Stomach (tissue), 9 donors: ENCODE data around the gene ADGRE3. TPM values are rescaled to one million over a fixed set of nuclear protein-coding genes. Genes with fewer than 3 reads are reported as not detected.

Experiments used
- DNase-seq, 2 donors: peaks; one replicate each; pipeline versions ENCODE4 v3.0.0 to v3.0.0-alpha.2; 2013 to 2019
- H3K27ac ChIP-seq, 5 donors: fragments of 200-600 bp in 4 of 5; sonication (generic) in 4 of 5; one replicate each; pipeline ENCODE4 v1.5.1; 2013 to 2019; ENCODE audit warnings: mild to moderate bottlenecking in 1 of 5, moderate library complexity in 1 of 5
- H3K27me3 ChIP-seq, 3 donors: fragments of 200-600 bp; sonication (generic); one replicate each; pipeline ENCODE4 v1.5.1; 2017 to 2019; ENCODE audit warnings: mixed run types in 1 of 3
- H3K36me3 ChIP-seq, 4 donors: fragments of 200-600 bp; sonication (generic); 1 replicate in 3 of 4; 2 replicates in 1 of 4; pipeline ENCODE4 v1.5.1; 2016 to 2019
- H3K4me1 ChIP-seq, 4 donors: fragments of 200-600 bp; sonication (generic); one replicate each; pipeline ENCODE4 v1.5.1; 2016 to 2019
- H3K4me3 ChIP-seq, 4 donors: fragments of 200-600 bp; sonication (generic) in 3 of 4; one replicate each; pipeline ENCODE4 v1.5.1; 2016 to 2019; ENCODE audit warnings: mild to moderate bottlenecking in 1 of 4
- H3K9me3 ChIP-seq, 4 donors: fragments of 200-600 bp; sonication (generic); one replicate each; pipeline ENCODE4 v1.5.1; 2016 to 2019
- EP300 ChIP-seq: sonication (generic); formaldehyde crosslinking; IDR thresholded peaks from one replicate; pipeline ENCODE4 v1.6.1; 2017; ENCODE audit warnings: antibody characterized with exemption
- POLR2A ChIP-seq, 4 donors: fragments of 450-650 bp; IDR thresholded peaks; one replicate each; pipeline ENCODE4 v1.6.1; 2016; ENCODE audit warnings: antibody characterized with exemption in 4 of 4, control low read depth in 2 of 4, mild to moderate bottlenecking in 1 of 4, moderate library complexity in 1 of 4
- POLR2AphosphoS5 ChIP-seq, 3 donors: sonication (generic); formaldehyde crosslinking; IDR thresholded peaks; one replicate each; pipeline ENCODE4 v1.6.1; 2016; ENCODE audit warnings: antibody characterized with exemption in 3 of 3
- WGBS, 5 donors: extraction: QIAGEN DNeasy Blood & Tissue Kit in 3 of 5; methylation state at CpG; one replicate each; pipeline versions ENCODE4 v1.1.5 to v1.1.7; 2013 to 2018; 5-methylcytosine and 5-hydroxymethylcytosine counted together
- intact Hi-C: fragments of 100-400 bp; cut with DNase I; formaldehyde crosslinking; loops from one replicate; pipeline ENCODE4 v1.15.1; 2023; ENCODE audit warnings: low total_unique reads
- polyA plus RNA-seq, 3 donors: library from polyadenylated mRNA; stranded (reverse); fragments of 200-250 nt; gene quantifications; one replicate each; pipeline ENCODE4 v1.2.3, GENCODE V29; 2013
- total RNA-seq, 5 donors: library from RNA; depleted of rRNA; stranded (reverse); fragments of >200 nt; gene quantifications; one replicate each; pipeline versions ENCODE4 v1.1.0 to v1.2.3, GENCODE V29; 2014 to 2016
- TF ChIP-seq, protein P1 (sequence below), 7 experiments: fragments of 450-650 bp in 4 of 7; fragments of 200-600 bp in 3 of 7; sonication (generic) in 3 of 7; IDR thresholded peaks; one replicate each; pipeline ENCODE4 v1.5.1; 2016 to 2019; ENCODE audit warnings: antibody characterized with exemption in 7 of 7, control low read depth in 2 of 7, mild to moderate bottlenecking in 1 of 7
- donor health status: healthy with polysubstance abuse.
- donor health status: Bipolar disorder and iron deficiency.
- donor health status: healthy.

Gene ADGRE3
- total and polyA plus RNA-seq, 8 donors = 0.55 TPM; not detected in 7

DNA sequence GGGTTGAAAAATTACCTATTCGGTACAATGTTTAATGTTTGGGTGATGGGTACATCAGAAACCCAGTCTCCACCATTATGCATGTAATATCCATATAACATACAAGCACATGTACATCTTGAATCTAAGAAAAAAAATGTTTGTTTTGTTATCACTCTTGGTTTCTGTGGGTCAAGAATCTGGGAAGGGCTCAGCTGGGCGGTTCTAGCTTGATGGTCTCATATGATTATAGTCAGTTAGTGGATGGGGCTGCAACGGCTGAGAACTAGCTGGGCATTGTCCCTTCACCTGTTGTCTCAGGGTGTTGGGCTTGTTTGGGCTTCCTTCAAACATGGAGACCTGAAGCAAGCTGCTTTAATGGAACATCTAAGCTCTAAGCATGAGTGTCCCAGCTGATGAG, 4.7 kb downstream of the ADGRE3 start:
- DNase-seq = no peak
- H3K36me3 ChIP-seq = no peaks in the 10 kb centered on the region
- peaks cover 0 to 20% (median 19%) of the 10 kb centered on the region in 4 donors for H3K9me3 ChIP-seq
- intact Hi-C loops = no loop called here
- no peaks in the 10 kb centered on the region for H3K4me1 ChIP-seq
- WGBS, 5 donors = 65 to 81% (median 74%) methylated on average over 3 of the region's 3 CpGs
- TF ChIP-seq, protein P1, sequence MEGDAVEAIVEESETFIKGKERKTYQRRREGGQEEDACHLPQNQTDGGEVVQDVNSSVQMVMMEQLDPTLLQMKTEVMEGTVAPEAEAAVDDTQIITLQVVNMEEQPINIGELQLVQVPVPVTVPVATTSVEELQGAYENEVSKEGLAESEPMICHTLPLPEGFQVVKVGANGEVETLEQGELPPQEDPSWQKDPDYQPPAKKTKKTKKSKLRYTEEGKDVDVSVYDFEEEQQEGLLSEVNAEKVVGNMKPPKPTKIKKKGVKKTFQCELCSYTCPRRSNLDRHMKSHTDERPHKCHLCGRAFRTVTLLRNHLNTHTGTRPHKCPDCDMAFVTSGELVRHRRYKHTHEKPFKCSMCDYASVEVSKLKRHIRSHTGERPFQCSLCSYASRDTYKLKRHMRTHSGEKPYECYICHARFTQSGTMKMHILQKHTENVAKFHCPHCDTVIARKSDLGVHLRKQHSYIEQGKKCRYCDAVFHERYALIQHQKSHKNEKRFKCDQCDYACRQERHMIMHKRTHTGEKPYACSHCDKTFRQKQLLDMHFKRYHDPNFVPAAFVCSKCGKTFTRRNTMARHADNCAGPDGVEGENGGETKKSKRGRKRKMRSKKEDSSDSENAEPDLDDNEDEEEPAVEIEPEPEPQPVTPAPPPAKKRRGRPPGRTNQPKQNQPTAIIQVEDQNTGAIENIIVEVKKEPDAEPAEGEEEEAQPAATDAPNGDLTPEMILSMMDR (IDR thresholded peaks at IDR 0.05) = no peak
- no peak for TF ChIP-seq POLR2A (IDR thresholded peaks at IDR 0.05)
- H3K27ac ChIP-seq = no peak overlapping the region
- no peak overlapping the region for H3K4me3 ChIP-seq
- peaks cover 0 to 38% (median 8%) of the 10 kb centered on the region in 3 donors for H3K27me3 ChIP-seq

DNA sequence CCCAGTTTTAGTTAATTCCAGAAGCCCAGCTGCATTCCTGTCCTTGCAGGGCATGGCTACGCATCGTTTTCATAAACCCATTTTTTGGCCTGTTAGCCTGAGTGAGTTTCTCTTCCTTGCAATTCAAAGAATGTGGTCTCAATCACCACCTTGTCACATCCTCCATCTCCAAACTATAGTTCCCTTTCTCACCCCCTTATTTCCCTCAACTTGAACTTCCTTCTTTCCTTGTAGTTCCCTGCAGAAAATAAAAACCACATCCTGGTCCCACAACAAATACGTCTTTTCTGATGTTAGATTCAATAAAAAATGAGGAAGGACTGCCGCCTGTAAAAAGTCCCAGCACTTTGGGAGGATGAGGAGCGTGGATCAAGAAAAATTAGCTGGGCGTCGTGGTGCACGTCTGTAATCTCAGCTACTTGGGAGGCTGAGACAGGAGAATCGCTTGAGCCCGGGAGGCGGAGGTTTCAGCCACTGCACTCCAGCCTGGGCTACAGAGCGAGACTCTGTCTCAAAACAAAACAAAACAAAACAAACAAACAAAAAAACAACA, 13.2 kb downstream of the ADGRE3 start:
- no peak for TF ChIP-seq EP300
- TF ChIP-seq, protein P1 (IDR thresholded peaks at IDR 0.05) = no peak
- no peak for TF ChIP-seq POLR2A (IDR thresholded peaks at IDR 0.05)
- no peak for TF ChIP-seq POLR2AphosphoS5 (IDR thresholded peaks at IDR 0.05)
- 60 to 78% (median 75%) methylated on average over 12 of the region's 12 CpGs for WGBS, 5 donors
- H3K4me3 ChIP-seq = no peak overlapping the region
- H3K9me3 ChIP-seq = no peaks in the 10 kb centered on the region
- intact Hi-C loops = no loop called here
- H3K4me1 ChIP-seq = no peaks in the 10 kb centered on the region
- peaks cover 0 to 12% (median 4%) of the 10 kb centered on the region in 3 donors for H3K27me3 ChIP-seq
- H3K27ac ChIP-seq = no peak overlapping the region
- H3K36me3 ChIP-seq = no peaks in the 10 kb centered on the region
- peak in 1 of 2 donors; percentile 15 for DNase-seq

DNA sequence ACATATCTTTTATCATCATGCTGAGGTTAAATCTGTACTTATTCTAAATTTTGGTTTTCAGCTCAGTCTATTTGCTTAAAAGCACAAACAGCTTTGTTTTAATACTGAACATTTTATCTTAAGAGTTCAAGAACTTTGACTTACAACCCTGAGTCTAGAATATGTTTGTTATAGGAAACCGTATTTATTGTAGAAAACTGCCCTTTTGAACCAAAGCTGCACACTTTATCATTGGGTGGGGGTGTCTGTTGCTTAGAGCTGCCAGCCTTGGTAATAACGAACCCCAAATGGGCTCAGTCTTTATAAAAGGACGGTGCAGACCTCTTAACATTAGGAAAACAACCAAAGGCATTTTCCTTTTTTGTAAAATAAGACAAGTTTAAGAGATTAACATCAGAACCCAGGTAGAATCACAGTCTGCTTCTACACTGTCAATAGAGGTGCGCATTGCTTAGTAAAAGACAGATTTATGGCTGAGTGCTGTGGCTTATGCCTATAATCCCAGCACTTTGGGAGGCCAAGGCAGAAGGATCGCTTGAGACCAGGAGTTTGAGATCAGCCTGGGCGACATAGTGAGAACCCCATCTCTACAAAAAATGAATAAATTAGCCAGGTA, 14.7 kb downstream of the ADGRE3 start:
- WGBS, 5 donors = 29 to 52% (median 44%) methylated on average over 6 of the region's 6 CpGs
- Histone ChIP-seq H3K27ac (no peak overlapping the region), H3K27me3 (peaks cover 0 to 9% (median 4%) of the 10 kb centered on the region in 3 donors), H3K4me1 (no peaks in the 10 kb centered on the region), H3K36me3 (no peaks in the 10 kb centered on the region), H3K4me3 (no peak overlapping the region), H3K9me3 (no peaks in the 10 kb centered on the region)
- intact Hi-C loops = no loop called here
- no peak for TF ChIP-seq POLR2AphosphoS5 (IDR thresholded peaks at IDR 0.05)
- no peak for DNase-seq

DNA sequence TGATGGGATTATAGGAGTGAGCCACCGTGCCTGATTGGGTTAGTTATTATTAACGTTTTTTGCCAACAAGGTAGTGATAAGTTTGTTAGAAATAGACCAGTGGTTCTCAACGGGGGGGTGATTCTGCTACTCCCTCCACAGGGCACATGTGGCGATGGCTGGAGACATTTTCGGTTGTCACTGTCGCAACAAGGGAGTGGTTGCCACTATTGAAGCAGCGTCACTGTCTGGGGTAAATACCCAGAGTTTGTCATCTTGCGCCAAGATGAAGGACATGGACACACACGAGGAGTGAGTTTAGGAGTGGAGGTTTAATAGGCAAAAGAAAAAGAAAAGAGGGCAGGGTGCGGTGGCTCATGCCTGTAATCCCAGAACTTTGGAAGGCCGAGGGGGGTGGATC, 18.9 kb downstream of the ADGRE3 start:
- WGBS, 5 donors = 69 to 77% (median 70%) methylated on average over 10 to 11 of the region's 11 CpGs
- Histone ChIP-seq H3K27ac (no peak overlapping the region), H3K4me3 (no peak overlapping the region), H3K27me3 (peaks cover 0 to 7% (median 0%) of the 10 kb centered on the region in 3 donors), H3K4me1 (no peaks in the 10 kb centered on the region), H3K9me3 (no peaks in the 10 kb centered on the region), H3K36me3 (no peaks in the 10 kb centered on the region)
- intact Hi-C loops = no loop called here
- no peak for DNase-seq
- TF ChIP-seq, protein P1 (IDR thresholded peaks at IDR 0.05) = no peak
- TF ChIP-seq POLR2AphosphoS5 (IDR thresholded peaks at IDR 0.05) (no peak), EP300 (no peak), POLR2A (IDR thresholded peaks at IDR 0.05) (no peak)
